ENCODE measurements around the gene NPHP4.

Gene NPHP4

DNA sequence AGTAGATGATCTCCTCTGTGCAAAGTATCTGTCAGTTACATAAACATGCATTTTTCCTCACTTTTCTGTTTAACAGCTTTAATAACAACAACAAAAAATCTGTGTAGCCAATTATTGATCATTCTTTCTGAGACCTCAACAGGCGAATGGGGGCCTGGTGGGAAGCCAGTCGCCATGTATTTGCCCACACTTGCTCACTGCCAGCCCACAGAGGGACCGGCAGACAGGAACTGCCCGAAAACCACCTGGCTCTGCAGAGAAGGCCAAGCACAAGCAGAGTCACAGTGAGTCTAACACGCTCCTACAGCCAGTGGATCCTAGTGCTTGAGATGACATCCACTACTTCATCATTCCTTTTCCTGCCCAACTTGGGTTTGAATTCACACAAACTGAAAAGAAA lies 56.1 kb downstream of the NPHP4 start:
- Histone ChIP-seq H3K4me3 (ENCODE audit: low read depth, low read length, poor library complexity, severe bottlenecking) (no peak overlapping the region), H2AFZ (ENCODE audit: low read length) (no peak overlapping the region), H3K4me1 (ENCODE audit: insufficient read depth, low read length, severe bottlenecking) (no peaks in the 10 kb centered on the region), H3K27me3 (ENCODE audit: insufficient read depth, low read length) (no peaks in the 10 kb centered on the region), H3K9me3 (ENCODE audit: low read length) (no peaks in the 10 kb centered on the region), H3K27ac (ENCODE audit: low read depth, low read length, poor library complexity, severe bottlenecking) (no peak overlapping the region), H3K4me2 (ENCODE audit: low read length) (no peak overlapping the region), H4K20me1 (ENCODE audit: insufficient read depth, low read length) (no peaks in the 10 kb centered on the region), H3F3A (ENCODE audit: insufficient read depth, low read length) (no peaks in the 10 kb centered on the region), H3K79me2 (ENCODE audit: insufficient read depth, low read length) (no peaks in the 10 kb centered on the region), H3K36me3 (ENCODE audit: insufficient read depth, low read length) (no peaks in the 10 kb centered on the region), H3K9me2 (ENCODE audit: low read depth, low read length) (no peaks in the 10 kb centered on the region), H3K9ac (ENCODE audit: low read length) (no peak overlapping the region)
- TF ChIP-seq CTCF (IDR thresholded peaks at IDR 0.05; ENCODE audit: low read length) = no peak
- TF ChIP-seq EZH2 (IDR thresholded peaks at IDR 0.05; ENCODE audit: borderline replicate concordance, low read length) = no peak

DNA sequence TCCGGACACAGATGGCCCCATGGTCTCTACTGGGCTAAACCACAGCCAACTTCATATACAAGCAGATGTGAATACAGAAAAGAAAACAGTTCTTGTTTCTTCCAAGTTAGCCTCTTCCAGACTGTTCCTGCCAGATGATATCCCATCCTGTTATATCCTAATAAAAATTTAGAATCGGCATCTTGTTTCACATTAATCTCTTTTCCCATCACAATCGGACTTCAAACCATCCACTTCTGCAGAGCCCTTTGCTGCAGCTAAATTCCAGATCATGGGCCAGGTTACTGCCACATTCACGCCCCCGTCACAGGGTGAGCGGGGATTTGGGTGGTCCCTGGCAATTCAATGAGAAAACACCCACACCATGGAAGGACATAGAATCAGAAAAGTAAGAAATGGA lies 57.2 kb downstream of the NPHP4 start:
- Histone ChIP-seq H3K4me1 (ENCODE audit: insufficient read depth, low read length, severe bottlenecking) (no peaks in the 10 kb centered on the region), H3K4me3 (ENCODE audit: low read depth, low read length, poor library complexity, severe bottlenecking) (no peak overlapping the region), H3K9me3 (ENCODE audit: low read length) (no peaks in the 10 kb centered on the region), H3K36me3 (ENCODE audit: insufficient read depth, low read length) (no peaks in the 10 kb centered on the region), H3K27ac (ENCODE audit: low read depth, low read length, poor library complexity, severe bottlenecking) (no peak overlapping the region), H3K27me3 (ENCODE audit: insufficient read depth, low read length) (no peaks in the 10 kb centered on the region), H3K4me2 (ENCODE audit: low read length) (no peak overlapping the region), H2AFZ (ENCODE audit: low read length) (no peak overlapping the region), H3F3A (ENCODE audit: insufficient read depth, low read length) (no peaks in the 10 kb centered on the region), H4K20me1 (ENCODE audit: insufficient read depth, low read length) (no peaks in the 10 kb centered on the region), H3K79me2 (ENCODE audit: insufficient read depth, low read length) (no peaks in the 10 kb centered on the region), H3K9me2 (ENCODE audit: low read depth, low read length) (no peaks in the 10 kb centered on the region), H3K9ac (ENCODE audit: low read length) (no peak overlapping the region)
- TF ChIP-seq CTCF (IDR thresholded peaks at IDR 0.05; ENCODE audit: low read length) (no peak), EZH2 (IDR thresholded peaks at IDR 0.05; ENCODE audit: borderline replicate concordance, low read length) (no peak)

DNA sequence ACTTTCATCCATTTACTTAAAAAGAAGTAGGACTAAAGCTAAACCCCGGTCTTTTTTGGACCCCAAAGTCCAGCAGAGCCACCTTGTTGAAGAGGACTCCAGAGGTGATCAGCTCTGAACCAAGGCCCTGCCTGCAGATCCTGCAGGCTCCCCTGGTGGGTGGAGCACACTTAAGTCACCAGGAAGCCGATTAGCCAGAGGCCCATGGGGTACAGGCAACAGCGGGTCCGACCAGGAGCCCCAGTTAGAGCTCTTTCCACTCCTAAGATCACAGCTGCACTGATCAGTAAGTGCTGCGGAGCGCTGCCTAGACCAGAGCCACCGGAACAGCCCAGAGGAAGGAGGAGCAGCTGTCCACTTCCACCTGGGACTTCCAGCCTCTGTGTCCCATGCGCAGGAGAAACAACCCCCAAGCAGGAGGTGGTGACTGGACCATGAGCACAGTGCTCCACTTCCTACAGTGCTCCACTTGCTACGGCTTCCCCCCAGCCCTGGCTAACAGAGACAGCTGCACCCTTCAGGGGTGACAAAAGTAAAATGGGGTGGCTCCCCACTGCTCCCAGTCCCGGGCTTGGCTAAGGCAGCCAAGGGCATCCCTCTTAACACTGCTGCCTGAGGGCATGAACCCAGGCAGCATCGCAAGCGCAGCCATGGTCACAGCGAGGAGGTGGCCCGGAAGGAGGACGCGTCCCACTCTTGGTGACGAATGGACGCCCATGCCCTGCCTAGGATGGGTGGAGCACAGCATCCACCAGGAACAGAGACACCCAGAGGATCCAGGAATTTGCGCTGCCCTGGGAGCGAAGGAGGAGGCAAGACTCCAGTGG lies 58.0 kb downstream of the NPHP4 start:
- H2AFZ ChIP-seq (ENCODE audit: low read length) = no peak overlapping the region
- no peak overlapping the region for H3K4me3 ChIP-seq (ENCODE audit: low read depth, low read length, poor library complexity, severe bottlenecking)
- H4K20me1 ChIP-seq (ENCODE audit: insufficient read depth, low read length) = no peaks in the 10 kb centered on the region
- H3K79me2 ChIP-seq (ENCODE audit: insufficient read depth, low read length) = no peaks in the 10 kb centered on the region
- TF ChIP-seq EZH2 (IDR thresholded peaks at IDR 0.05; ENCODE audit: borderline replicate concordance, low read length) (no peak), CTCF (IDR thresholded peaks at IDR 0.05; ENCODE audit: low read length) (no peak)
- no peaks in the 10 kb centered on the region for H3K9me2 ChIP-seq (ENCODE audit: low read depth, low read length)
- H3K4me1 ChIP-seq (ENCODE audit: insufficient read depth, low read length, severe bottlenecking) = no peaks in the 10 kb centered on the region
- no peaks in the 10 kb centered on the region for H3K36me3 ChIP-seq (ENCODE audit: insufficient read depth, low read length)
- no peak overlapping the region for H3K9ac ChIP-seq (ENCODE audit: low read length)
- no peak overlapping the region for H3K27ac ChIP-seq (ENCODE audit: low read depth, low read length, poor library complexity, severe bottlenecking)
- H3K4me2 ChIP-seq (ENCODE audit: low read length) = no peak overlapping the region
- H3K27me3 ChIP-seq (ENCODE audit: insufficient read depth, low read length) = no peaks in the 10 kb centered on the region
- no peaks in the 10 kb centered on the region for H3F3A ChIP-seq (ENCODE audit: insufficient read depth, low read length)
- no peaks in the 10 kb centered on the region for H3K9me3 ChIP-seq (ENCODE audit: low read length)

Data from OCI-LY1 (cell line).